ENCODE results near the gene FASTKD1. TPM values are rescaled to one million over a fixed set of nuclear protein-coding genes. Genes with fewer than 3 reads are reported as not detected.
"Not testable (repeated sequence)": the region's sequence is repeated elsewhere in the genome, so short reads cannot be mapped to it uniquely, and the experiment has no call there.

The FASTKD1 gene
- total RNA-seq, 1 donor from 2014 or later, result 13.3 TPM

- TF ChIP-seq, protein P1, sequence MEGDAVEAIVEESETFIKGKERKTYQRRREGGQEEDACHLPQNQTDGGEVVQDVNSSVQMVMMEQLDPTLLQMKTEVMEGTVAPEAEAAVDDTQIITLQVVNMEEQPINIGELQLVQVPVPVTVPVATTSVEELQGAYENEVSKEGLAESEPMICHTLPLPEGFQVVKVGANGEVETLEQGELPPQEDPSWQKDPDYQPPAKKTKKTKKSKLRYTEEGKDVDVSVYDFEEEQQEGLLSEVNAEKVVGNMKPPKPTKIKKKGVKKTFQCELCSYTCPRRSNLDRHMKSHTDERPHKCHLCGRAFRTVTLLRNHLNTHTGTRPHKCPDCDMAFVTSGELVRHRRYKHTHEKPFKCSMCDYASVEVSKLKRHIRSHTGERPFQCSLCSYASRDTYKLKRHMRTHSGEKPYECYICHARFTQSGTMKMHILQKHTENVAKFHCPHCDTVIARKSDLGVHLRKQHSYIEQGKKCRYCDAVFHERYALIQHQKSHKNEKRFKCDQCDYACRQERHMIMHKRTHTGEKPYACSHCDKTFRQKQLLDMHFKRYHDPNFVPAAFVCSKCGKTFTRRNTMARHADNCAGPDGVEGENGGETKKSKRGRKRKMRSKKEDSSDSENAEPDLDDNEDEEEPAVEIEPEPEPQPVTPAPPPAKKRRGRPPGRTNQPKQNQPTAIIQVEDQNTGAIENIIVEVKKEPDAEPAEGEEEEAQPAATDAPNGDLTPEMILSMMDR (IDR thresholded peaks at IDR 0.05; ENCODE audit: insufficient read depth, low read length, poor library complexity, severe bottlenecking), result no peak
- Histone ChIP-seq H3K4me3 (ENCODE audit: low read depth, low read length) (no peak overlapping the region), H3K36me3 (ENCODE audit: control insufficient read depth, insufficient read depth, low read length) (no peaks in the 10 kb centered on the region), H3K27me3 (ENCODE audit: control insufficient read depth, insufficient read depth, low read length) (no peaks in the 10 kb centered on the region)
- DNase-seq (ENCODE audit: low read depth), result no peak
Observed at GRCh38 chr2:169540146-169540545, 33.5 kb downstream of the FASTKD1 start.

GRCh38 chr2:169539460-169539859 is 34.2 kb downstream of the FASTKD1 start:
- not testable (repeated sequence) for H3K4me3 ChIP-seq (ENCODE audit: low read depth, low read length); H3K27me3 ChIP-seq (ENCODE audit: control insufficient read depth, insufficient read depth, low read length); H3K36me3 ChIP-seq (ENCODE audit: control insufficient read depth, insufficient read depth, low read length); DNase-seq (ENCODE audit: low read depth)

DNA sequence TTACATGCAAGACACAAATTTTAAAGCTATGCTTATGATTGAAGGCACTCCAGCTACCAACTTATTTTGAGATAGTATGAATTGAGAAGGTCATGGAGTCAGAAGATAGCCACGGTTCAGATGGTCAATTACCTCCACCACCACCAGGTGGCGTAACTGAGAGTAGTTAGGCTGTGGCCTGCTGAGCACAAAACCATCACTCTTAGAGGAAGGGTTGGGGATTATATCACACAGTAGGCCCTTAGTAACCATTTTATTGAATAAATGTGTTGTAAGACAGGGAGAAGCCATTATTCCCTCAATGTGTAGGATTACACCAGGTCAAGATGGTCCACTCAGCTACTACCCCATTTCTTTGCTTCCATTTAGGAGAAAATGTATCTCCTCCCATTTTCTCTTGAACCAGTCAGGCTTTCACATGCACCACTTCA is 45.4 kb downstream of the FASTKD1 start:
- TF ChIP-seq, protein P1 (IDR thresholded peaks at IDR 0.05; ENCODE audit: insufficient read depth, low read length, poor library complexity, severe bottlenecking), result peak; percentile 78
- DNase-seq (ENCODE audit: low read depth), result peak; percentile 10
- no peaks in the 10 kb centered on the region for H3K36me3 ChIP-seq (ENCODE audit: control insufficient read depth, insufficient read depth, low read length)
- H3K4me3 ChIP-seq (ENCODE audit: low read depth, low read length), result no peak overlapping the region
- no peaks in the 10 kb centered on the region for H3K27me3 ChIP-seq (ENCODE audit: control insufficient read depth, insufficient read depth, low read length)

DNA sequence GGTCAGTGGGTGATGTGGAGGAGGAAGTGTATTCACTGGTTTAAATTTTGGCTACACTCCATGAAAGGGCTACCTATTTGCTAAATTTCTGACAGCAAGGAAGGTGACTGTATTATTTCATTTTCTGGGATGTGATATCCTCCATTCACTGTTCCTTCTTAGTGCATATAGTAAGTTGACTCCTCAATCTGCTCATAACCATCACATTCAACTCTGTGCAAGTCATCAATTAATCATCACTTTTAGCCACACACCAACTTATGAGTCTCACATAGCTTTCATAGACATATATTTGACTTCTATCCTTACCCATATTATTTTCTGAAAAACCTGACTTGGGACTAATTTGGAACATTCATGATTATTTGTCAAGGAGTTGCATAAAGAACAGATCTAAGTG is 47.2 kb downstream of the FASTKD1 start:
- H3K27me3 ChIP-seq (ENCODE audit: control insufficient read depth, insufficient read depth, low read length), result no peaks in the 10 kb centered on the region
- no peak for DNase-seq (ENCODE audit: low read depth)
- H3K4me3 ChIP-seq (ENCODE audit: low read depth, low read length), result no peak overlapping the region
- TF ChIP-seq, protein P1 (IDR thresholded peaks at IDR 0.05; ENCODE audit: insufficient read depth, low read length, poor library complexity, severe bottlenecking), result no peak
- no peaks in the 10 kb centered on the region for H3K36me3 ChIP-seq (ENCODE audit: control insufficient read depth, insufficient read depth, low read length)

DNA sequence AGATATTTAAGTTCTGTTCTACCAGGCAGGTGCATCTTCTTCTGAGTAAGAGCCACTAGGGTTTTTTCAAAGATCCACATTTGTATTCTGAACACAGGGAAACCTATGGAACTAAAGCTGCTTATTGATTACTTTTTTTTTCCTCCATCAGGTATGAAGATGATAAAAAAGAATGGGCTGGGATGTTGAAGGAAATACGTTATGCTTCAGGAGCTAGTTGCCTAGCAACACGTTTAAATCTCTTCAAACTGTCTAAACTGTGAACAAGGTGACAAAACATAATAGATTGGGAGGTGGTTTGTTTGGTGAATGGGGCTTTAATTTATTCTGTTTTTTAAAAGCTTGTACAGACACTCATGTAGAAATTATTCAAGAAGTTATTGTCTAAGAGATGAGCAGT is 48.2 kb downstream of the FASTKD1 start:
- no peak for DNase-seq (ENCODE audit: low read depth)
- Histone ChIP-seq H3K4me3 (ENCODE audit: low read depth, low read length) (no peak overlapping the region), H3K27me3 (ENCODE audit: control insufficient read depth, insufficient read depth, low read length) (no peaks in the 10 kb centered on the region), H3K36me3 (ENCODE audit: control insufficient read depth, insufficient read depth, low read length) (no peaks in the 10 kb centered on the region)
- TF ChIP-seq, protein P1 (IDR thresholded peaks at IDR 0.05; ENCODE audit: insufficient read depth, low read length, poor library complexity, severe bottlenecking), result no peak

- Histone ChIP-seq H3K36me3 (ENCODE audit: control insufficient read depth, insufficient read depth, low read length) (no peaks in the 10 kb centered on the region), H3K27me3 (ENCODE audit: control insufficient read depth, insufficient read depth, low read length) (no peaks in the 10 kb centered on the region), H3K4me3 (ENCODE audit: low read depth, low read length) (no peak overlapping the region)
- no peak for DNase-seq (ENCODE audit: low read depth)
- TF ChIP-seq, protein P1 (IDR thresholded peaks at IDR 0.05; ENCODE audit: insufficient read depth, low read length, poor library complexity, severe bottlenecking), result no peak
Observed at GRCh38 chr2:169523681-169524080, 50.0 kb downstream of the FASTKD1 start.
